Measurements from ENCODE around the gene COL27A1.

Gene COL27A1

DNA sequence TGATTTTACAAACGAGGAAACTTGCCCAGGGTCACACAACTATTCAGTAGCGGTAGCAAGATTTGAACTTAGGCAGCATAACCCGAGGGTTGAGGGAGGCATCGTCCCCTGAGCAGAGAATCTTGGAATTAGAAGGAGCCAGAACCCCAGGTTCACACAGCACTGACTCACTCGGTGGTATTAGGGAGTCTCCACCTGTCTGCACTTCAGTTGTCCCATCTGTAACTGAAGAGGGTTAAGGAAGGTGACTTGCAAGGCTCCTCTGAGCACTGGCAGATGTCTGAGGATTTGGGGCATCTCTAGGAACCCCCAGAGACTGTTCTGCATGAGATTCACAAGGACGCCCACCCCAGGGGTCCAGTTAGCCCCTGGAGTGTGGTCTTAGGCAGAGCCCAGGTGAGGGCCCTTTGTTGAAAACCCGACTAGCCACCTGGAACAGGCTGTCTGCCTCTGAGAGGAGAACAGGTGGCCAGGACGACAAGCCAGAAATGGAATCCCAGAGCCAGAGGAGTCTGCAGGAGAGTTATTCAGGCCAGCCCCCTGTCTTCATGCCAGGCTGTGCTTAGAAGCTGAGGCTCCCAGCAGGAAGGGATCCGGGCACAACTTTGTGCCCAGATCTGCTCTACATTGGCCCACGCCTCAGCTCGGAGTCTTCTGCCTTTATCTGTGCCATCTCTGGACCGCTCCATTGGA lies 117.5 kb downstream of the COL27A1 start:
- DNase-seq (ENCODE audit: low spot score) = no peak

DNA sequence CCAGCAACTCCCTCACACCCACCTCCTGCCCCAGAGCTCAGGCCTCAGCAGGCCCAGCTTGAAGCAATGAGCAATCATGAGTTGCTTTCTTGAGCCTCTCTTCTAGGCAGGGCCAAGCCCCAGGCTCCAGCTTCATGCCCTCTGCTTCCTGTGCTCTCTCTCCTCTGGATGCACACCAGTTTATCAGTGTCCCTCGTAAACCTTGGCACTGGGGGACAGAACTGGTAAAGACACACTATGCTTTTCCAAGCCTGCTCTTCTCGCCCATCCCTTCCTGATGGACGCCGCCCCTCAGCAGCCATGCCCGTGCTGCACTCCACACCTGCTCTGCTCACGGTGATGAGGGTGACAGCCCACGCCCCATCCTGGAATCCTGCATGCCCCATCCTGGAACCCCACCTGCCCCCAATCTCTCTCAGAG lies 118.1 kb downstream of the COL27A1 start:
- no peak for DNase-seq (ENCODE audit: low spot score)

DNA sequence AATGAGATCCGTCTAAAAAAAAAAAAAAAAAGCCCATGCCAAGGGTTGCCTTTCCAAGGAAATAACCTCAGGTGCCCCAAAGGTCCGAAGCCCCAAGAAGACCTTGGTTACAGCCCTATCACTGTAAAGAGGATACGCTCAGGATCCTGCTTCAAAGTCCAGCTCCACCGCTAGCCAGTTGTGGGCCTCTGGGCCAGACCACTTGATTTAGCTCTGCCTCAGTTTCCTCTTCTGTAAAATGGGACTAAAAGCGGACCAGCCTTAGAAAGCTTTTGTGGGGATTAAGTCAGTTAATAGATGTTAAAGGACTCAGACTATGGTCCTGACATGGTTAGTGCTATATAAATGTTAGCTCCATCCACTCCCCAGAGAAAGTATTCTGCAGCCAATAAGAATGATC lies 118.9 kb downstream of the COL27A1 start:
- no peak for DNase-seq (ENCODE audit: low spot score)

DNA sequence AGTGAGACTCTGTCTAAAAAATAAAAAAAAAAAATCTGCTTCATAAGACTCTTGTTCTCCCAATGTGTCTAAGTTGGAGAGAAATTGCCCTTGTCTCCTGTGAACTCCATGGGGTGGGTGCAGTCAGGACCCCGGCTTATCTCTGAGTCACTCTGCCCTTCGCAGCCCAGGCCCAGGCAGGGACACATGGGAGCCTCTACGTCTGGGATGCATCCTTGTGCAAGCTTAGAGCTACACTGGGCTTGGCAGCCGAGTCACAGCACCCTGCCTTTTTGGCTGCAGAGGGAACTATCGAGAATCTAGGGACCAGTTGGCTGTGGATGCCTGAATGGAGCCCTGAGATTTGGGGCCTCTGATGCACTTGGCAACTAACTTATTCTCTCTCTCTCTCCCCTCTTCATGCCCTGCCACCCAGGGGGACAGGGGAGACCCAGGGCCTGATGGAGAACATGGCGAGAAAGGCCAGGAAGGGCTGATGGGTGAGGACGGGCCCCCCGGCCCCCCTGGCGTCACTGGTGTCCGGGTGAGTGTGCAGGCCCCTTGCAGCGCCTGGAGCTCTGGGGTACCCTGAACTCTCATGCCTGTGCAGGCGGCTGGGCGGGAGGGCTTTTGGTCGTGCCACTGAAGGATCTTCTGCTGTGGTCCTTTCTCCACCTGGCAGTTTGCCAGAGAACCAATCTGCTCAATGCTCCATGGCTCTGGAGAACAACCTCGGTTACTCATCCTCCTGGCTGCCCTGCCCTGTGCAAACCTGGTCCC lies 120.1 kb downstream of the COL27A1 start:
- DNase-seq (ENCODE audit: low spot score) = no peak

DNA sequence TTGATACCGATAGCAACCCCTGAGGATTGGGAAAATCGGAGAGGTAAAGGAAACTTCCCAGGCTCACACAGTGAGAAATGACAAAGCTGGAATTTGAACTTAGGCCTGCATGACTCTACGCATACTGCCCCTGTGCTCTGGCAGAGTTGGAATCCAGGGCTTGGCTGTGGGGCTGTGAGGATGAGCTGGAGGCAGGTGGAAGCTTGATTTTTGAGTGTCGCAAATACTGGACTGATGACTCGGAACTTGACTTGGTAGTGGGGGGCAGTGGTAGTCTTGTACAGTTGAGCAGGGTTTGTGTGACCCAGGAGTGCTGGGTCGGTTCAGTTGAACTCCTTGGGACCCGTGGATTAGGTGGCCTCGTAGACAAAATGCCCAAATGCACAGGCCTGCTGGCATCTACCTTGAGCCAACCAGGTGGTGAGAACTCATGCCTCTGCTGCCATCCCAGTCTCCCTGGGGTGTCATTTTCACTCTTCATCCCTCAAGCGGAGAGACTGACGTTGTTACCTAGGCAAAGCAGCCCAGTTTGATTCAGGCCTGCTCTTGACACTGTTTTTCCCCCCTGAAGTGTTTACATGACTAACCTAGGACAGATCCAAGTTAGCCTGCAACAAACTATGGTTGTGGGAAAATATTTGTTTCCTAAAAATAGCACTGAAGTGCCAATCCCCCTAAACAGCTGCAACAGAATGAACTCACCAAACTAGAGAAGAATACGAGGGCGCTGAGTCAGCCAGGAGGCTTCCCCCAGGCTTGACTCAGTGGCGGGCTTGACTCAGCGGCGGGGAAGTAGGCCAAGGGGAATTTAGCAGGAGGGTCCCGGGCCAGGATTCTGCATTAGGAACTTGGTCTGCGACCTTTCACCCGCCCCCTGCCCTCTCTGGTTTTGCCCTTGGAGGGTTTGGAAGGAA lies 121.8 kb downstream of the COL27A1 start:
- DNase-seq (ENCODE audit: low spot score) = no peak

DNA sequence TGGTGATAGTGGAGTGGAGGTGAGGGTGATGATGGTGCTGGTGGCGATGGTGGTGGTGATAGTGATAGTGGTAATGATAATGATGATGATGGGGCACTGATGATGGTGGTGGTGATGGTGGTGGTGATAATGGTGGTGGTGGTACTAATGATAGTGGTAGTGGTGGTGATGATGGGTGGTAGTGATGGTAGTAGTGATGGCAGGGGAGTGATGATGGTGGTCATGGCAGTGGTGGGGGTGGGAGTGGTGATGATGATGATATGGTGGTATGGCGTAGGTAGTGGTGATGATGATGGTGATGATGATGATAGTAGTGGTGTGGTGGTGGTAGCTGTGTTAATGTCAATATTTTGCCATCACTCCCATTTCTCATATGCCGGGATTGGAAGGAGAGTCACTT lies 123.0 kb downstream of the COL27A1 start:
- DNase-seq (ENCODE audit: low spot score) = no peak

DNA sequence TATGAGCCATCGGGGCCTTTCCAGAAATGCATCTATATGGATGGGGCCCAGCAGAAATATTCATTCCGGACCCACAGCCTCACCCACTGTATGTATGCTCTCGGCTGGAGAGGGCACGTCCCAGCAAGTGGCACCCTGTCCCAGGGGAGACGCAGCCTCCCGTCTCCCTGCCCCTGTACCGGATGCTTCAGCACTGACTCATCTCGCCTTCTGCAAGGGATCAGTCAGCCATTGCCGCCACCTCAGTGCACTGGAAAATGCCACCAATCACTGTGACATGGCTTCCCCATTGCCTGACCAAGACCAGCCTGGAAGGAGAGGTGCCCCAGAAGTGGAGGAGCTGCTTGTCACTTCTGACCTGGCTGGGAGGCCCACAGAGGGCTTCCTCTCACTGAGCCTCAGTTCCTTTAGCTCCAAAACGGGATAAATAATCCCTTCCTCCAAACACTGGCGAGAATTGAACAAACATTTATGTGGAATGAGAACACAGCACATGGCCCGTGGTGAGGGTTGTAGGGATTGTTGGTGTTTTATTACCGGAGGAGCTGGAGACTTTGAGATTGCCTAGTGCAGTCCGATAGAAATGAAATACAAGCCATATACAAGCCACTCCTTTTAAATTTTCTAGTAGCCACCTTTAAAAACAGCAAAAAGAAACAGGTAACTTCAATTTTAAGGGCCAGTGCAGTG lies 123.7 kb downstream of the COL27A1 start:
- DNase-seq (ENCODE audit: low spot score) = no peak

DNA sequence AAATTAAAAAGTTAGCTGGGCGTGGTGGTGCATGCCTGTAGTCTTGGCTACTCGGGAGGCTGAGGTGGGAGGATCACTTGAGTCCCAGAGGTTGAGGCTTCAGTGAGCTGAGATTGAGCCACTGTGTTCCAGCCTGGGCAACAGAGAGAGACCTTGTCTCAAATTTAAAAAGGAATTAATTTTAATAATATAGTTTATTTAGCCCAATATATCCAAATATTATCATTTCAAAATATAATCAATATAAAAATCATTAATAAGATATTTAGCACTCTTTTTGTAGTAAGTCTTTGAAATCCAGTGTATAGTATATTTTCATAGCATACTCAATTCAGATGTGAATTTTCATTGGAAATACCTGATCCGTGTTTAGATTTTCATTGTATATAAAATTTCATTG lies 124.4 kb downstream of the COL27A1 start:
- DNase-seq (ENCODE audit: low spot score) = no peak

DNA sequence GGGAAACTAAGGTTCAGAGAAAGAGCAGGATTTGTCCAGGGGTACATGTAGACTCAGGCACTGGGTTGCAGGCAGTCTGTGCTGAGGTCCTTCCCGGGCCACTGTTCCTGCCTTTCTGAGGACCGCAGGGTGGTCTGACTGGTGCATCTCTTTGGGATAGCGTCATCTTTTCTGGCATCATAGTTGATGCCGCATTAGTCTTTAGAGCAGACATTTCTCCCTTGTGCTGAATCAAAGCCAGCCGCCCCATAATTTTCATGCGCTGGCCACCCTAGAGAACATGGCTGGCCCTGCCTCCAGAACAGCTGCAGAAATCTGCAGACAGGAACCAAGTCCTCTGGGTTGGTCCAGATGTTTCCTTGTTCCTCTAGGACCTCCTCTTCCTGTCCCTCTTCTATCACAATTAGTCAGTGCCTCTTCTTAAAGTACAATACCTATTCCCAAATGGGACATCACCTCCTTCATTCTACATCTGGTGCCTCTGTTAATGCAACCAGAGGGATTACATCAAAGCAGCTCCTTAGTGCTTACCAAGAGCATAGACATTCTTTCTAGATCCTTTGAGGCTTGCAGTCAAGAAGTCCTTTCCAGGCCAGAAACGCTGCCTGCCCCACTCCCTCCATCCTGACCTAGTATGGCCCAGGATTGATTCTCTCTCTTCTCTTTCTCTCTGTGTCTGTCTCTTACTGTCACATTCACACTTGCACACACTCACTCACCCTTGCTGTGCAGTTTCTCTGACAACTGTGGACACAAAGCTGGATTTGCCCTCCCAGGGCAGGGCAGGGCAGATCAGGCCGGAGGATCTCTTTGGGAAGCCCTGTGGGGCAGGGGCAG lies 125.5 kb downstream of the COL27A1 start:
- DNase-seq (ENCODE audit: low spot score) = no peak

DNA sequence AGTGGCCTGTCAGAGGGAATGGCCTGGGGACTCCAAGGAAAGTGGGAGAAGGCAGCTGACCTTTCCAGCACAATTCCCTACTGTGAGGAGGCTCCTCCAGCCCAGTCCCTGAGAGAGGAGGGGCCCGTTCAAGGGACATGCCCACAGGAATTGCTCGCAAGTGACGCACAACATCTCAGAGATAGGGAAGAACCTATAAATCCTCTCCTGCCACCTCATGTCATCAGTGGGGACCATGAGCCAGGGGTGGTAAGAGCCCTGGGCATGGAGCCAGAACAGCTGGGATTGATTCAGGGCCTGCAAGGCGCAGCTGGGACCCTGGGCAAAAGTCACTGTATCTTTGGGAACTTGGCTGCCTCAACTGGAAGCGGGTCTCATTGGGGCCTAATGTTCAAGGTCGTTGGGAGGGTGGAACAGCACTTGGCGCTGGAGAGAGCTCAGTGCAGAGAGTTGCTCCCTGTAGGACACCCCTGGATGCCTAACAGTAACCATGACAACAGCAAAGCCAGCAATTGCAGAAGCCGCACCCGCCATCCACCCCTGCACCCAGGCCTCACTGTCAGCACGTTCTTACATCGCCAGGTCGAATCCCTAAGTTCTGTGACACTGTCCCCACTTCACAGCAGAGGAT lies 126.3 kb downstream of the COL27A1 start:
- DNase-seq (ENCODE audit: low spot score) = no peak

DNA sequence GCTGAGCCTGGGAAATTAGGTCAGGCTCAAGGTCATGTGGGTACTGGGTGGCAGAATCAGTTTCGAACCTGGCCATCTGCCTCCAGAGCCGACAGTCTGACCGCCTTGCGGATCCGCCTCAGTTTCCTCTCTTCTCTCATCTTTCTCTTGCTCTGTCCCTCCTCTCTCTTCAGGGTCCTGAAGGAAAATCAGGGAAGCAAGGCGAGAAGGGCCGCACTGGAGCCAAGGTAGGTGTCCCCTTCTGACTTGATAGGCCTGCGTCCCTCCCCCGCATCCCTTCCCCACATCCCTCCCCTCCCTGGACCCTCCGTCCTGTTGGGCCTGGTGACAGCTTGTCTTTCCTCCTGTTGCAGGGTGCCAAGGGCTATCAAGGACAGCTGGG lies 126.8 kb downstream of the COL27A1 start:
- no peak for DNase-seq (ENCODE audit: low spot score)

DNA sequence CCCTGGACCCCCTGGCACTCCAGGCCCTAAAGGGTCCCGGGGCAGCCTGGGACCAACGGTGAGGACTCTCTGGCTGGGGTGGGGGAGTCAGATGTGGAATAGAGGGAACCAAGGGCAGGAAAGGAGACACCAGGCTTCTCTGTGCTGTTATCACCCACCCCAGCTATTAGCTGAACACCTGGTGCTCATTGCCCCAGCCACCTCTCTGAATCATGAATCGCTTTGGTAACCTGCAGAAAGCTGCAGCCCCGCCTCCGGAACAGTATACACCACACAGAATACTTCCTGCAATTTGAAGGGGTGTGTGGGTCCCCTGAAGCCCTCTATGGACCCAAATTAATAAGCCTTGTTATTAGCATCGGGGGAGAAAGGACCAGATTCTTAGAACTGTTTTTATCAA lies 127.2 kb downstream of the COL27A1 start:
- no peak for DNase-seq (ENCODE audit: low spot score)

DNA sequence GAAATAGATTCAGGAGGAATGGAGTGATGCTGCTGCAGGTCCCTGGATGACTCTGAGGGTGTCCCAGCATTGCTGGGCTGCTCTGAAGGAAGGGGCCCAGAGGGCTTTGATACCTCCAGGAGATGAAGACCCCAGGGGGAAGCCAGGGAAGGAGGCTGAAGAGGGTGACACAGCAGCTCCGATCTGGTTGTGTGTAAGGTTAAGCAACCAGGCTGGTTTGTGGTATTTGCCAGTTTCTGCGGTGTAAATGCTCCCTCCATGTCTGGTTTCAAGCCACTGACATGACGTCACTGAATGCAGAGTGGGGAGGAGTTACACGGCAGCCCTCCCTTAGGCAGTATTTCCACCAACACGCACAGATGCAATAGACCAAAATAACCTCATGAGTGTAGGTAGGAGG lies 127.6 kb downstream of the COL27A1 start:
- no peak for DNase-seq (ENCODE audit: low spot score)

DNA sequence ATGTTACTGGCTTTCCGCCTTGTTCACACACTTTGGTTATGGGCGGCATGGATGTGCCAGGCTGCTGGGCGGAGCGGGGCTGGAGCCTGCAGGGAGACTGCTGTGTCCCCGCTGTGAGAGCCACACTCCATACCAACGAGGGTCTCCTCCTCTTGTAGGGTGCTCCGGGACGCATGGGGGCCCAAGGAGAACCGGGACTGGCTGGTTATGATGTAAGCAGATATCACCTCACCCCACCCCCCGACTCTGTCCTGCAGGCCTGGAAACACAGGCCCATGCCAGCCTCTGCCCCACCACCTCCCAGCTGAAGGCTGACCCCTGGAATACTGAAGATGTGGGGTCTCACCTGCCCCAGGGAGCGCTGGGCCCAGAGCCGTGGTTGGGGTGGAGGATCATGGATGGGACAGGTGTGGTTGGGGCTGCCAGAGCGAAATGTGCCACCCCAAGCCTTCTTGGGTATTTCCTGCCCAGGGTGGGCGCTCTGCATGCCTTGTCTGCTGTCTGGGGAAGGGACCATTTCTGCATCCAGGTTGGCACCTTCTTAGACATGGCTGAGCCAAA lies 128.3 kb downstream of the COL27A1 start:
- DNase-seq (ENCODE audit: low spot score) = no peak

DNA sequence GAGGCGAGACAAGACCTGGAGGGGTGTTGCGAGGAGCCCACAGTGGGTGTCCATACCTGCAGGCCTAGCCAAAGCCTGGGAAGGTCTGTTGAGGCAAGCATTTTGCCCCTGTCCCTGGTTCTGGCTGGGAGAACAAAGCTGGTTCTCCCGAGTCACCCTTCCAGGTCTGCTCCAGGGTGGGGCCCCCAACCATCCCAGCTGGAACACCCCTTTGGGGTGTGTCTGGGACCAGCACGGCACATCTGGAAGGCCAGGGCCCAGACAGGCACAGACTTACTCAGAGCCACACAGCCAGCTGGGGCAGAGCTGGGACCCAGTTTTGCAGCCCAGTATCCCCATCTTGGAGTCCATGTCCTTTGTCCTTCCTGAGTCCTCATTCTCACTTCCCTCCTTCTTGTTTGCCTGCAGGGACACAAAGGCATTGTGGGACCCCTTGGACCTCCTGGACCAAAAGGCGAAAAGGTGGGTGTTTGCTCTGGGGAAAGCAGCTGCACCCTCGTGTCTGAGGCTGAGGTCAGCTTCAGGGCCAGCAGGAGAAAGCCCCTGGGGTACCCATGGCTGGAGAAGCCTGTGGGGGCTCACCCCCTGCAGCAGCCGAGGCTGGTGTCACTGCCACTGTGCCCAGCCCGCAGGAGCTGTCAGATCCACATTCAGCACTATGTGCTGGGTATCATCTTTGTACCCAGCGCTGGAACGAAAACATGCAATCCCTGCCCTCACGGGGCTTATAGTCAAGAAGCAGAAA lies 129.2 kb downstream of the COL27A1 start:
- DNase-seq (ENCODE audit: low spot score) = no peak

DNA sequence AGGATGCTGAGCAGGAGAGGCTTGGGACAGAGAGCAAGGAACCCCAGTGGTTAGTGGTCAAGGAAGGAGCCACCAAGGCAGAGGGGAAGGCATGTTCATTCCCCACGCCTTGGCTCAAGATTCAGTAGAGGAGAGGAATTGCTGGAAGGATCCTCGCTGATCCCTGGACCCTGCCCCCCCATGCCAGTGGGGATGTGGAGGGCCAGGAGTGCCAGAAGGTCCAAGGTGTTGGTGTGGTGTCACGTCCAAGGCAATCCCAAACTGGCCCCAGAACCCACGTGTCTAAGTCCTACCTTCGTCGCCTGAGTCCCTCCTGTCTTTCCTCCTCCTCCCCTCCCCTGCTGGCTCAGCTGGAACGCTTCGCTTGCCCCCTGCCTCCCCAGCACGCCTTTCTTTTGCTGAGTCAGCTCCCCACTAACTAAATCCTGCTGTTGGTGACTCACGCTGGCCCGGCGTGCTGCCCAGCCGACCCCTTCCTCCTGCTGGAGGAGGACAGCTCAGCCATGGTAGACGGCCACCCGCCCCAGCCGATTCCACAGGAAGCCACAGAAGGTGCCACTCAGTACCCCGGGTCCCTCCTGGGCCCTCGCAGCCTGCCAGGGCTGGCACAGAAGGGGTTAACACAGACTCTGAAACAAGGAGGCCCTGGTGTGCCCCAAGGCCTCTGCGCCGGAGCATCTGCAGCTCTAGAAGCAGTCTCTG lies 130.0 kb downstream of the COL27A1 start:
- DNase-seq (ENCODE audit: low spot score) = no peak

DNA sequence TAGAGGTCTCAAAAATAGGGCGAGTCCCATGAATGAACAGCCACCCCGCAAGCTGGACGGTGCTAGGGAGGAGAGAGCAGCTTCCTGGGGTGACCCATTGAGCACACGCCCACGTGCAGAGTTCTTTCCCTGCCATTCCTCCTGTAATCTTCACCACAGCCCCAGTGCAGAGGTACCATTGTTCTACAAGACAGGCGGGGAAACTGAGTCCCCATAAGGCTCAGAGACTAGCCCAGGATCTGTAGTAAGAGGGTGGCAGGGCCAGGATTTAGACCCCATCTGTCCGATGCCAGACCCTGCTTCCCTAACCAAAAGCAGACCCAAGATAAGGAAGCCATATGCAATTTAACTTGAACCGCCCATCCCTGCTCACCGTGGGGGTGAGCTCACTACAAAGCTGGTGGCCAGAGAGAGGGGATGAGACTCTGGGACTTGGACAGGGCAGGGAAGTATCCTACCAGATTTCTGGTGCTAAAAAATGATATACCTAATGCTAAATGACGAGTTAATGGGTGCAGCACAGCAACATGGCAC lies 130.9 kb downstream of the COL27A1 start:
- no peak for DNase-seq (ENCODE audit: low spot score)

DNA sequence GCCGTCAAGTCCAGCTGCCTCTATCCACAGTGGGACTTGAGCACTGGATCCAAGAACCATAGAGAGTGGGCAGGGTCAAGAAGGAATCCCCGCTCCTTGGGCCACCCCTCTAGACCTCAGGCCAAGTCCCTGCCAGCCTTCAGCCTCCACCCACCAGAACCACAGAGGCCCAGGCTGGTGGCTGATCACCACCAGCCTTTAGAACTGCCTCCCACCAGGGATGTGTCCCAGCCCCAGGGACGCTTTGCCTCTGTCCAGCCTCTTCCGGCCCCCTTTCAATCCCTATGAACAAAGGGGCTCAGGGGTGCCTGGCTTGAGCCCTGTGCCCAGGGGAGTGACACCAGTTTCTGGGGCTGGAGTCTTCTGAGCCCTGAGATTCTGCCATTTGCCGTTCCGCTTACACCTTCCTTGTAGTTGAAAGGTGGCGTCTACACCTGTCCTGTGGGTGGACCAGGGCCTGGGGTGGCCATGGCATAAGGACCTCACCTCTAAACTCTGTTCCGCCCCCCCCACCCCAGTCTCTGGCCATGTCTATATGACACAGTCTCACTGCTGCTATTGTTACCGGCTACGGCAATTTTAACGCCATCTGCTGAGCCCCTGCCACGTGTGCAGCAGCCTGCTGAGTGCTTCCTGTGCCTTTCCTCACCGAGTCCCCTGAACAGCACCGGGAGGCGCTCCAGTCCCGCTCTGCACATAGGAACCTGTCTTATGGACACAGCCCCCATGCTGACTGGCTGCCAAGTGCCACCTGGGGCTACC lies 131.8 kb downstream of the COL27A1 start:
- DNase-seq (ENCODE audit: low spot score) = no peak

Measured in globus pallidus (tissue), 1 donor.